Measurements from ENCODE around the gene TMC8. TPM values are rescaled to one million over a fixed set of nuclear protein-coding genes. Genes with fewer than 3 reads are reported as not detected.
A peak's percentile ranks its signal among the peaks of the same experiment; 100 is the strongest.

The TMC8 gene
- total and polyA plus RNA-seq, 2 donors = 2.7 to 3.6 TPM

- no peak overlapping the region for H3K4me3 ChIP-seq (ENCODE audit: low read depth, low read length)
- DNase-seq (ENCODE audit: extremely low spot score) = no peak
- peak overlapping the region; percentile 81 for H3K27ac ChIP-seq (ENCODE audit: low read depth)
- 44% methylated on average over 15 of the region's 15 CpGs for WGBS
- no peaks in the 10 kb centered on the region for H3K4me1 ChIP-seq (ENCODE audit: insufficient read depth)
- H3K36me3 ChIP-seq (ENCODE audit: insufficient read depth) = no peaks in the 10 kb centered on the region
These were observed 43.8 kb downstream of the TMC8 start for GRCh38 chr17:78174346-78174869.

DNA sequence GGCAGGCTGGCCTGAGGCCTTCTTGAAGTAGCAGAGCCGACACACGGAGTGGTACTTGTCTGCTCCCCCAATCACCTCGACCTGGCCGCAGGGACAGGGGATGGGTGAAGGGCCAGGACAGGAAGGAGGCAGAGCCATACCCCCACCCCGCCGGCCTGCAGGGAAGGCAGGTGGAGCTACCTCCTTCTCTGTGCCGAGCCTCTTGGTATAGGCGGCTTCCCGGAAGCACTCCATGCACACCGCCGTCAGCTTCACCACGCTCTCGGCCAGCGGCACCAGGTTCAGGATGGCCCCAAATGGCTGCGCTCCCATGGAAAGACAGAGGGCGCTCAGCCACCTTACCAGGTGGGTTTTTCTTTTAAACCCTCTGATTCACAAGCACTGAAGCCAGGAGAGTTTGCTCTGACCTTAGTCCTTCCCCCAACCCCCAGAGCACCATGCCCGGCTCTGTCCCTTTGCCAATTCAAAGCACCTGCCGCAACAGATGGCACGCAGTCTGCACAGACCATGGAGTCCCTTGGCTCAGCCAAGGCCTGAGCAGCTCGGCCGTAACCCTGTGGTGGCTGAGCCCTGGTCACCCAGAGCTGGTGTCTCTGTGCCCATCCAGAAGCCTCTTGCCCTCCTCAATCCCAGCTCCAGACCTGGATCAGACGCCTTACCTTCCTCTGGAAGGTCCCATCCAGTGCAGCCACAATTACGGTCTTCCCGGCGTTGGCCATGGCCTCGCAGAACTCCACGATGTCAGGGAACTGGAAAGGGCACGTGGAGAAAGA is 44.5 kb downstream of the TMC8 start:
- DNase-seq (ENCODE audit: extremely low spot score) = no peak
- H3K36me3 ChIP-seq (ENCODE audit: insufficient read depth) = no peaks in the 10 kb centered on the region
- WGBS = 83% methylated on average over 28 of the region's 28 CpGs
- peak overlapping the region; percentile 81 for H3K27ac ChIP-seq (ENCODE audit: low read depth)
- H3K4me1 ChIP-seq (ENCODE audit: insufficient read depth) = no peaks in the 10 kb centered on the region
- H3K4me3 ChIP-seq (ENCODE audit: low read depth, low read length) = no peak overlapping the region

DNA sequence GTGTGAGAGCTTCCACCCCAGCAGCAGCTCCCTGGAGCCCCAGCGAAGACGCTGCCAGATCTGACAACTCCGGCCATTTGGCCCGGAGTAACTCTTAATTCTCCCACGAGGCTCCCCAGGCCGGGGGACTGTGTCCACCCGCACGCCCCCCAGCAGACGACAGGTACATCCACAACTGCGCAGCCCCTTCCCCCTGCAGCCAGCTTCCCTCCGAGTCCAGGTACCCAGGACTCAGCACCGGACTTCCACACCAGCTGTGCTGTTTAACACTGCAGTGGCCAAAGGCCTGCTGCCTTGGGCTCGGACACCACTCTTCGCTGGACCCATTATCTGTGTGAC is 45.0 kb downstream of the TMC8 start:
- DNase-seq (ENCODE audit: extremely low spot score) = no peak
- H3K4me1 ChIP-seq (ENCODE audit: insufficient read depth) = no peaks in the 10 kb centered on the region
- WGBS = 86% methylated on average over 14 of the region's 14 CpGs
- H3K27ac ChIP-seq (ENCODE audit: low read depth) = no peak overlapping the region
- no peaks in the 10 kb centered on the region for H3K36me3 ChIP-seq (ENCODE audit: insufficient read depth)
- H3K4me3 ChIP-seq (ENCODE audit: low read depth, low read length) = no peak overlapping the region

GRCh38 chr17:78176548-78177025 is 46.0 kb downstream of the TMC8 start:
- Histone ChIP-seq H3K27ac (ENCODE audit: low read depth) (no peak overlapping the region), H3K36me3 (ENCODE audit: insufficient read depth) (no peaks in the 10 kb centered on the region), H3K4me3 (ENCODE audit: low read depth, low read length) (no peak overlapping the region), H3K4me1 (ENCODE audit: insufficient read depth) (no peaks in the 10 kb centered on the region)
- 28% methylated on average over 14 of the region's 14 CpGs for WGBS
- no peak for DNase-seq (ENCODE audit: extremely low spot score)

DNA sequence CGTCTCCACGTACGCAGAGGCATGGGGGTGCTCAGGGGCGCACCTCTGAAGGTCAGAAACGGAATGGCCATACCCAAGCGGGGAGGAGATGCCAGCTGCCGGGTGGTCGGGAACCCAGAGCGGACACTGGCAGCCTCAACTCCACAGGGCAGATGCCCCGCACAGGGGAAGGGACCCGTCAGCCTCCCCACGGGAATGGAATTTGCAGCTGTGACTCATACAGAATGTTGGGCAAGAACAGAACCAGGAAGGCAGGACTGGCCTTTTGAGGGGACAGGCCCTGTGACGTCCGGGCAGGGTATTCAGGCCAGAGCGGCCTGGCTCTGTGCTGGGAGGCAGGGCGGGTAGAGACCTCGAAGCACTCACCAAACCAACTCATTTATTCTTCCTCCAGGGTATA is 48.8 kb downstream of the TMC8 start:
- H3K27ac ChIP-seq (ENCODE audit: low read depth) = no peak overlapping the region
- H3K4me3 ChIP-seq (ENCODE audit: low read depth, low read length) = no peak overlapping the region
- DNase-seq (ENCODE audit: extremely low spot score) = no peak
- 85% methylated on average over 17 of the region's 17 CpGs for WGBS
- no peaks in the 10 kb centered on the region for H3K36me3 ChIP-seq (ENCODE audit: insufficient read depth)
- no peaks in the 10 kb centered on the region for H3K4me1 ChIP-seq (ENCODE audit: insufficient read depth)

- no peak for DNase-seq (ENCODE audit: extremely low spot score)
- no peaks in the 10 kb centered on the region for H3K4me1 ChIP-seq (ENCODE audit: insufficient read depth)
- no peaks in the 10 kb centered on the region for H3K36me3 ChIP-seq (ENCODE audit: insufficient read depth)
- H3K4me3 ChIP-seq (ENCODE audit: low read depth, low read length) = no peak overlapping the region
- WGBS = 42% methylated on average over 14 of the region's 14 CpGs
- peak overlapping the region; percentile 2 for H3K27ac ChIP-seq (ENCODE audit: low read depth)
These were observed 49.5 kb downstream of the TMC8 start for GRCh38 chr17:78180083-78180482.

GRCh38 chr17:78180508-78180907 is 49.9 kb downstream of the TMC8 start:
- H3K4me1 ChIP-seq (ENCODE audit: insufficient read depth) = no peaks in the 10 kb centered on the region
- no peak for DNase-seq (ENCODE audit: extremely low spot score)
- H3K27ac ChIP-seq (ENCODE audit: low read depth) = no peak overlapping the region
- H3K36me3 ChIP-seq (ENCODE audit: insufficient read depth) = no peaks in the 10 kb centered on the region
- WGBS = 62% methylated on average over 2 of the region's 2 CpGs
- H3K4me3 ChIP-seq (ENCODE audit: low read depth, low read length) = no peak overlapping the region

DNA sequence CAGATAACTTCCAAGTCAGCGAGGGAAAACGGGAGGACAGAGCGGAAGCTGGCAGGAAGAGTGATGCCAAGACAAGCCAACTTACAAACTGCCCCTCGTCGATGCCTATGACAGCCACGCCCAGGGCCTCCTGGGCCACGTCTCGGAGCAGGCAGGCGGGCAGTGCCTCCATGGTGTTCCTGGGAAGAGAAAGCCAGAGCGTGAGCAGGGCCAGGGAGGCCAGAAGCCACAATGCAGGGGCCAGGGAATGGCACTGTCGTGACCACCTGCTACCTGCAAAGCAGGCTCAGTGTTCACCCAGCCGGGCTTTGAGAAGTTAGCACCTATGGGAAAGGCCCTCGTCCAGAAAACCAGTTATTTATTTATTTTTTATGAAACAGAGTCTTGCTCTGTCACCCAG is 51.9 kb downstream of the TMC8 start:
- Histone ChIP-seq H3K27ac (ENCODE audit: low read depth) (no peak overlapping the region), H3K4me1 (ENCODE audit: insufficient read depth) (no peaks in the 10 kb centered on the region), H3K4me3 (ENCODE audit: low read depth, low read length) (no peak overlapping the region), H3K36me3 (ENCODE audit: insufficient read depth) (no peaks in the 10 kb centered on the region)
- no peak for DNase-seq (ENCODE audit: extremely low spot score)
- 94% methylated on average over 13 of the region's 13 CpGs for WGBS

DNA sequence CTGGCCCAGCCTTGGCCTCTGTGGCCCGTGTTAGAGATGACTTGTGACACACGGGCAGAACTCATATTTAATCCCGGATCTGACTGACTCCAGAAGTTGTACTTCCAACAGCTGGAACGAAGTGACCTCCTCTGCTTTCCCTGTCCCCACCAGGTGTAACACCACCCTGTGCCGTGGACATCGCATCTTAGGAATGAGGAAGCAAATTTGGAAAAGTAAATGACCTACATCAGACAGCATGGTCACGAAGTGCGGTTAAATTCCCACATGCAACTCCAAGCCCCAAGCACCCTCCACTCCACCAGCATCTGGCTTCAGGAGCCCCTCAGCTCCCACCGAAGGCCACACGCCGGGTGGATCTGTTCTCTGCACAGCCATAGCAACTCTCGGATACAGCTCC is 53.3 kb downstream of the TMC8 start:
- WGBS = 81% methylated on average over 12 of the region's 12 CpGs
- Histone ChIP-seq H3K4me1 (ENCODE audit: insufficient read depth) (no peaks in the 10 kb centered on the region), H3K27ac (ENCODE audit: low read depth) (no peak overlapping the region), H3K4me3 (ENCODE audit: low read depth, low read length) (no peak overlapping the region), H3K36me3 (ENCODE audit: insufficient read depth) (no peaks in the 10 kb centered on the region)
- DNase-seq (ENCODE audit: extremely low spot score) = no peak

DNA sequence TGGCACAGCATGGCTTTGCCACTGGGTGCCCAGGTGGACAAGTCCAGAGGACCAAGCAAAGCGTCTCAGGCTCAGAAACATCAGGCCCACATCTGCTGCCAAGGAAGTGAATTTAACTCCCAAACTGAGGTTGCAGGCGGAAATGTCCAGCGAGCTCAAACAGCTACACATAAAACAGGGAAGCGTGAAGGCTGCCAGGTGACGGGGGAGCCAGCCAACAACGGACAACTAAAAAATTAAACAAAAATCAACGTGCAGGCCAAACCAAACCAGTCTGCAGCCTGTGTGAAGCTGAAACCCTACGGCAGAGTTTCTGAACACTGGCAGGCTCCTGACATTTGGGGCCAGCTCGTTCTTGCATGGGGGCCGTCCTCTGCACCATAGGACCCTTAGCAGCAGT is 53.8 kb downstream of the TMC8 start:
- Histone ChIP-seq H3K27ac (ENCODE audit: low read depth) (no peak overlapping the region), H3K36me3 (ENCODE audit: insufficient read depth) (no peaks in the 10 kb centered on the region), H3K4me1 (ENCODE audit: insufficient read depth) (no peaks in the 10 kb centered on the region), H3K4me3 (ENCODE audit: low read depth, low read length) (no peak overlapping the region)
- DNase-seq (ENCODE audit: extremely low spot score) = no peak
- 47% methylated on average over 10 of the region's 10 CpGs for WGBS

GRCh38 chr17:78184868-78185267 is 54.3 kb downstream of the TMC8 start:
- WGBS = 65% methylated on average over 9 of the region's 9 CpGs
- H3K4me3 ChIP-seq (ENCODE audit: low read depth, low read length) = no peak overlapping the region
- H3K27ac ChIP-seq (ENCODE audit: low read depth) = no peak overlapping the region
- no peak for DNase-seq (ENCODE audit: extremely low spot score)
- H3K4me1 ChIP-seq (ENCODE audit: insufficient read depth) = no peaks in the 10 kb centered on the region
- no peaks in the 10 kb centered on the region for H3K36me3 ChIP-seq (ENCODE audit: insufficient read depth)

- H3K4me1 ChIP-seq (ENCODE audit: insufficient read depth) = no peaks in the 10 kb centered on the region
- no peak for DNase-seq (ENCODE audit: extremely low spot score)
- WGBS = 56% methylated on average over 10 of the region's 10 CpGs
- no peak overlapping the region for H3K27ac ChIP-seq (ENCODE audit: low read depth)
- H3K4me3 ChIP-seq (ENCODE audit: low read depth, low read length) = no peak overlapping the region
- H3K36me3 ChIP-seq (ENCODE audit: insufficient read depth) = no peaks in the 10 kb centered on the region
These were observed 55.6 kb downstream of the TMC8 start for GRCh38 chr17:78185981-78186691.

- 5% methylated on average over 57 of the region's 57 CpGs for WGBS
- DNase-seq (ENCODE audit: extremely low spot score) = peak; percentile 89
- Histone ChIP-seq H3K4me1 (ENCODE audit: insufficient read depth) (no peaks in the 10 kb centered on the region), H3K36me3 (ENCODE audit: insufficient read depth) (no peaks in the 10 kb centered on the region), H3K27ac (ENCODE audit: low read depth) (no peak within 1 kb of the TSS), H3K4me3 (ENCODE audit: low read depth, low read length) (peak within 1 kb of the TSS; percentile 38)
These were observed 56.4 kb downstream of the TMC8 start, which contains the start of the genes AFMID and TK1 for GRCh38 chr17:78186692-78187595. Gene AFMID (plus strand): TSS chr17:78187362. CDS start chr17:78187371, 9 bp downstream. Gene TK1 (minus strand): TSS chr17:78187052. CDS start chr17:78186994, 58 bp downstream.

Measured in urinary bladder (tissue), 4 donors.